K562 (cell line): ENCODE measurements around the gene SELENOO. TPM values are rescaled to one million over a fixed set of nuclear protein-coding genes. Genes with fewer than 3 reads are reported as not detected.
A peak's percentile ranks its signal among the peaks of the same experiment; 100 is the strongest.

Experiments
- CBFB ChIP-seq: sonication (generic); formaldehyde crosslinking; IDR thresholded peaks from 2 replicates; pipeline ENCODE4 v1.4.0; 2020; ENCODE audit warnings: mild to moderate bottlenecking, missing genetic modification reagents
- CBX3 ChIP-seq, 2 experiments: IDR thresholded peaks; 1 replicate in 1 of 2; 2 replicates in 1 of 2; pipeline ENCODE4 v1.6.1; 2012; ENCODE audit warnings: inconsistent platforms in 2 of 2, low read length in 2 of 2, borderline replicate concordance in 1 of 2, control low read depth in 1 of 2
- DIDO1 ChIP-seq: fragments of 450-650 bp; IDR thresholded peaks from 2 replicates; pipeline ENCODE4 v1.6.1; 2016; ENCODE audit warnings: low read depth, missing biosample characterization, missing genetic modification characterization
- DMBX1 ChIP-seq: fragments of 250-450 bp; sonication (Bioruptor Pico); IDR thresholded peaks from 2 replicates; pipeline ENCODE4 v1.8.0; 2022; ENCODE audit warnings: inconsistent platforms, mild to moderate bottlenecking, moderate library complexity, borderline replicate concordance
- DPF2 ChIP-seq: fragments of 450-650 bp; IDR thresholded peaks from 2 replicates; pipeline ENCODE4 v1.6.1; 2016
- FOXK1 ChIP-seq: sonication (generic); formaldehyde crosslinking; IDR thresholded peaks from 2 replicates; pipeline ENCODE4 v1.8.0; 2022; ENCODE audit warnings: missing genetic modification reagents, mild to moderate bottlenecking, borderline replicate concordance
- GATAD2B ChIP-seq: fragments of 450-650 bp; IDR thresholded peaks from 2 replicates; pipeline ENCODE4 v1.6.1; 2017; ENCODE audit warnings: mild to moderate bottlenecking, borderline replicate concordance
- HMGN3 ChIP-seq: IDR thresholded peaks from 2 replicates; pipeline ENCODE4 v1.6.1; 2011; ENCODE audit warnings: borderline replicate concordance, low read depth, mild to moderate bottlenecking, mixed read lengths, low read length; ENCODE audit not compliant: insufficient read length; ENCODE audit errors: extremely low read depth
- L3MBTL2 ChIP-seq: fragments of 450-650 bp; IDR thresholded peaks from 2 replicates; pipeline ENCODE4 v1.6.1; 2016; ENCODE audit warnings: mild to moderate bottlenecking, moderate library complexity
- NFE2 ChIP-seq: IDR thresholded peaks from 2 replicates; pipeline ENCODE4 v1.6.1; 2014; ENCODE audit warnings: antibody characterized with exemption, low read depth
- NUFIP1 ChIP-seq: fragments of 450-650 bp; IDR thresholded peaks from 2 replicates; pipeline ENCODE4 v1.6.1; 2018; ENCODE audit not compliant: partially characterized antibody
- PHB2 ChIP-seq: fragments of 450-650 bp; IDR thresholded peaks from 2 replicates; pipeline ENCODE4 v1.6.1; 2017; ENCODE audit warnings: low read depth
- PHTF2 ChIP-seq: fragments of 250-450 bp; sonication (Bioruptor Pico); IDR thresholded peaks from 2 replicates; pipeline ENCODE4 v1.5.0; 2021; ENCODE audit warnings: mild to moderate bottlenecking
- POLR2G ChIP-seq: fragments of 200-400 bp; formaldehyde crosslinking; IDR thresholded peaks from 2 replicates; pipeline ENCODE4 v1.6.1; 2017; ENCODE audit warnings: low read depth, mild to moderate bottlenecking, antibody characterized with exemption, low read length, moderate library complexity
- SMAD3 ChIP-seq: fragments of 450-650 bp; formaldehyde crosslinking; conservative IDR thresholded peaks from 2 replicates; pipeline ENCODE4 v1.4.0; 2020; ENCODE audit warnings: mild to moderate bottlenecking
- TARDBP ChIP-seq: fragments of 450-650 bp; IDR thresholded peaks from 2 replicates; pipeline ENCODE4 v1.6.1; 2016
- ZNF197 ChIP-seq: fragments of 200-800 bp; sonication (Bioruptor generic); IDR thresholded peaks from 2 replicates; pipeline ENCODE4 v1.6.1; 2016; ENCODE audit warnings: low read depth, missing genetic modification characterization, missing compliant biosample characterization
- ZNF384 ChIP-seq: IDR thresholded peaks from 2 replicates; pipeline ENCODE4 v1.6.1; 2012; ENCODE audit warnings: low read depth, low read length, improper control_type of control experiment
- polyA plus RNA-seq, 8 experiments: library from polyadenylated mRNA; depleted of rRNA in 4 of 8; stranded (reverse) in 5 of 8; unstranded in 3 of 8; fragments of >200 nt; fragmentation: Nextera tagmentation in 2 of 8; fragmentation: Illumina TruSeq in 1 of 8; extraction: Ambion mirVana in 2 of 8; extraction: Trizol in 1 of 8; gene quantifications; 2 replicates each; pipeline versions ENCODE4 v1.2.1 to v1.2.3, GENCODE V29; 2011 to 2014; ENCODE audit warnings: inconsistent platforms in 1 of 8, missing spikeins in 1 of 8
- total RNA-seq, 7 experiments: library from RNA; depleted of rRNA in 6 of 7; stranded (reverse); fragments of >200 nt in 6 of 7; fragmentation: Illumina TruSeq in 2 of 7; extraction: Trizol in 2 of 7; gene quantifications; 2 replicates each; pipeline versions ENCODE4 v1.2.1 to v1.2.3, GENCODE V29; 2011 to 2021; ENCODE audit warnings: low replicate concordance in 1 of 7
- TF ChIP-seq, protein P1 (sequence below): fragments of 250-450 bp; sonication (Bioruptor Pico); IDR thresholded peaks from 2 replicates; pipeline ENCODE4 v1.9.0; 2021; ENCODE audit warnings: mild to moderate bottlenecking, inconsistent platforms
- TF ChIP-seq, protein P2 (sequence below): sonication (generic); formaldehyde crosslinking; IDR thresholded peaks from 2 replicates; pipeline ENCODE4 v1.9.0; 2022; ENCODE audit warnings: mild to moderate bottlenecking, missing genetic modification reagents
- TF ChIP-seq, protein P3 (sequence below): conservative IDR thresholded peaks from 2 replicates; pipeline ENCODE4 v1.6.1; 2011; ENCODE audit warnings: low read depth, mild to moderate bottlenecking, low read length; ENCODE audit not compliant: control insufficient read depth
- TF ChIP-seq, protein P4 (sequence below): IDR thresholded peaks from 3 replicates; pipeline ENCODE4 v1.6.1; 2011; ENCODE audit warnings: borderline replicate concordance, mild to moderate bottlenecking; ENCODE audit not compliant: insufficient read length, insufficient read depth
- TF ChIP-seq, protein P5 (sequence below): fragments of 450-650 bp; formaldehyde crosslinking; IDR thresholded peaks from 2 replicates; pipeline ENCODE4 v1.4.0; 2020; ENCODE audit warnings: mild to moderate bottlenecking, moderate library complexity

The SELENOO gene
- total and polyA plus RNA-seq, 9 of the 15 experiments (the other 6 are each of a cell fraction or from before 2014, with no cell fraction given), result 0.37 to 24.9 (median 8.3) TPM

DNA sequence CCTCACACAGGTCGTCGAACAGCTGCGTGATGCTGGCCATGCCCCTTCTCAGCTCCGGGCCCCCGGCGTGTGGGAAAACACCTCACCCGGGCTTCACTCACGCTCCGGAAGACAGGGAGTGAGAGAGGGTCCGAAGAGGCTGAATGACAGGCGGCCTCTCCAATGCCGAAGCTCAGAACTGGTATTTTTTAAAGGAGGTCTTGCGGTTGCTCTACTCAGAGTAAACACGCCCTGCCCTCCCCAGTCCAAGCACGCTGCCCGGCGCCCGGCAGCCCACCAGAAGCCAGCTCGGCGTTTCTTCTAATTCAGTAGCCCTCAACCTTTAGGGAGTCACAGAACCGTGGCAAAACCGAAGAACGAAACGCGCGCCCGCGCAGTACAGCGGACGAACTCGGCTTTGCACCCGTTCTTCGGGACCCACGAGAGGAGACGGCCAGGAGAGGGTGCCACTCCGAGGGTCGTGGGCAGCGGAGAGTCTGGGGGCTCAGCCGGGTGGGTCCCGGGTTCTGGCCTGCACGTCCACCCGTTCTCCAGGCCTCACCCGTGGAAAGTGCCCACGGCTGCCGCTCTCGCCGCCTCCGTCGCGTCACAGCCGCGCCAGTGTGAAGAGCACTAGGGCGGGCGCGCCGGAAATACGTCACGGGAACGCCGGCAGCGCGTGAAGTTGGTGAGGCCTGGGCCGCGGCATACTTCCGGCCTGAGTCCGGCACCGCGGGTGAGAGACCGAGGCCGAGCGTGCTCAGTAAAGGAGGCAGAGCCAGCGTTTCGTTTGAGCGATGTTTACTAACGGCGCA is 43.8 kb downstream of the SELENOO start, which contains the start of gene TUBGCP6 (continued):
- TF ChIP-seq, protein P1, sequence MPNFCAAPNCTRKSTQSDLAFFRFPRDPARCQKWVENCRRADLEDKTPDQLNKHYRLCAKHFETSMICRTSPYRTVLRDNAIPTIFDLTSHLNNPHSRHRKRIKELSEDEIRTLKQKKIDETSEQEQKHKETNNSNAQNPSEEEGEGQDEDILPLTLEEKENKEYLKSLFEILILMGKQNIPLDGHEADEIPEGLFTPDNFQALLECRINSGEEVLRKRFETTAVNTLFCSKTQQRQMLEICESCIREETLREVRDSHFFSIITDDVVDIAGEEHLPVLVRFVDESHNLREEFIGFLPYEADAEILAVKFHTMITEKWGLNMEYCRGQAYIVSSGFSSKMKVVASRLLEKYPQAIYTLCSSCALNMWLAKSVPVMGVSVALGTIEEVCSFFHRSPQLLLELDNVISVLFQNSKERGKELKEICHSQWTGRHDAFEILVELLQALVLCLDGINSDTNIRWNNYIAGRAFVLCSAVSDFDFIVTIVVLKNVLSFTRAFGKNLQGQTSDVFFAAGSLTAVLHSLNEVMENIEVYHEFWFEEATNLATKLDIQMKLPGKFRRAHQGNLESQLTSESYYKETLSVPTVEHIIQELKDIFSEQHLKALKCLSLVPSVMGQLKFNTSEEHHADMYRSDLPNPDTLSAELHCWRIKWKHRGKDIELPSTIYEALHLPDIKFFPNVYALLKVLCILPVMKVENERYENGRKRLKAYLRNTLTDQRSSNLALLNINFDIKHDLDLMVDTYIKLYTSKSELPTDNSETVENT (CRISPR knock-in tag), result no peak
- TF ChIP-seq, protein P2, sequence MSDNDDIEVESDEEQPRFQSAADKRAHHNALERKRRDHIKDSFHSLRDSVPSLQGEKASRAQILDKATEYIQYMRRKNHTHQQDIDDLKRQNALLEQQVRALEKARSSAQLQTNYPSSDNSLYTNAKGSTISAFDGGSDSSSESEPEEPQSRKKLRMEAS (CRISPR knock-in tag), result peak; percentile 74
- TF ChIP-seq HMGN3 (peak; percentile 72), TARDBP (peak; percentile 81; the same call in 1 of the 2 replicates), NUFIP1 (no peak), DPF2 (no peak), L3MBTL2 (peak; percentile 65), NFE2 (no peak), PHB2 (no peak), DMBX1 (CRISPR knock-in tag) (no peak), GATAD2B (no peak), FOXK1 (CRISPR knock-in tag) (no peak), ZNF197 (CRISPR knock-in tag) (no peak), SMAD3 (CRISPR knock-in tag) (no peak), DIDO1 (tag) (peak; percentile 78; the same call in 1 of the 2 replicates), CBX3 (IDR thresholded peaks at IDR 0.05; ENCODE audit: borderline replicate concordance in 1 of 2, low read length in 2 of 2) (no peak), CBFB (CRISPR knock-in tag) (no peak), PHTF2 (CRISPR knock-in tag) (no peak), POLR2G (peak; percentile 88), ZNF384 (no peak)
- TF ChIP-seq, protein P3, sequence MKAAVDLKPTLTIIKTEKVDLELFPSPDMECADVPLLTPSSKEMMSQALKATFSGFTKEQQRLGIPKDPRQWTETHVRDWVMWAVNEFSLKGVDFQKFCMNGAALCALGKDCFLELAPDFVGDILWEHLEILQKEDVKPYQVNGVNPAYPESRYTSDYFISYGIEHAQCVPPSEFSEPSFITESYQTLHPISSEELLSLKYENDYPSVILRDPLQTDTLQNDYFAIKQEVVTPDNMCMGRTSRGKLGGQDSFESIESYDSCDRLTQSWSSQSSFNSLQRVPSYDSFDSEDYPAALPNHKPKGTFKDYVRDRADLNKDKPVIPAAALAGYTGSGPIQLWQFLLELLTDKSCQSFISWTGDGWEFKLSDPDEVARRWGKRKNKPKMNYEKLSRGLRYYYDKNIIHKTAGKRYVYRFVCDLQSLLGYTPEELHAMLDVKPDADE, result 0 out of 2 replicates have a peak, but pooled peaks have one; percentile 47
- TF ChIP-seq, protein P4, sequence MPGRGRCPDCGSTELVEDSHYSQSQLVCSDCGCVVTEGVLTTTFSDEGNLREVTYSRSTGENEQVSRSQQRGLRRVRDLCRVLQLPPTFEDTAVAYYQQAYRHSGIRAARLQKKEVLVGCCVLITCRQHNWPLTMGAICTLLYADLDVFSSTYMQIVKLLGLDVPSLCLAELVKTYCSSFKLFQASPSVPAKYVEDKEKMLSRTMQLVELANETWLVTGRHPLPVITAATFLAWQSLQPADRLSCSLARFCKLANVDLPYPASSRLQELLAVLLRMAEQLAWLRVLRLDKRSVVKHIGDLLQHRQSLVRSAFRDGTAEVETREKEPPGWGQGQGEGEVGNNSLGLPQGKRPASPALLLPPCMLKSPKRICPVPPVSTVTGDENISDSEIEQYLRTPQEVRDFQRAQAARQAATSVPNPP, result no peak
- TF ChIP-seq, protein P5, sequence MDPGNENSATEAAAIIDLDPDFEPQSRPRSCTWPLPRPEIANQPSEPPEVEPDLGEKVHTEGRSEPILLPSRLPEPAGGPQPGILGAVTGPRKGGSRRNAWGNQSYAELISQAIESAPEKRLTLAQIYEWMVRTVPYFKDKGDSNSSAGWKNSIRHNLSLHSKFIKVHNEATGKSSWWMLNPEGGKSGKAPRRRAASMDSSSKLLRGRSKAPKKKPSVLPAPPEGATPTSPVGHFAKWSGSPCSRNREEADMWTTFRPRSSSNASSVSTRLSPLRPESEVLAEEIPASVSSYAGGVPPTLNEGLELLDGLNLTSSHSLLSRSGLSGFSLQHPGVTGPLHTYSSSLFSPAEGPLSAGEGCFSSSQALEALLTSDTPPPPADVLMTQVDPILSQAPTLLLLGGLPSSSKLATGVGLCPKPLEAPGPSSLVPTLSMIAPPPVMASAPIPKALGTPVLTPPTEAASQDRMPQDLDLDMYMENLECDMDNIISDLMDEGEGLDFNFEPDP (CRISPR knock-in tag), result no peak
